Effector CD4-positive, alpha-beta T cell (primary cell): ENCODE measurements around the gene FUT2.

ENCODE experiments used
- DNase-seq: peaks from one replicate; pipeline ENCODE4 v3.0.0-alpha.2; 2020

The FUT2 gene

DNA sequence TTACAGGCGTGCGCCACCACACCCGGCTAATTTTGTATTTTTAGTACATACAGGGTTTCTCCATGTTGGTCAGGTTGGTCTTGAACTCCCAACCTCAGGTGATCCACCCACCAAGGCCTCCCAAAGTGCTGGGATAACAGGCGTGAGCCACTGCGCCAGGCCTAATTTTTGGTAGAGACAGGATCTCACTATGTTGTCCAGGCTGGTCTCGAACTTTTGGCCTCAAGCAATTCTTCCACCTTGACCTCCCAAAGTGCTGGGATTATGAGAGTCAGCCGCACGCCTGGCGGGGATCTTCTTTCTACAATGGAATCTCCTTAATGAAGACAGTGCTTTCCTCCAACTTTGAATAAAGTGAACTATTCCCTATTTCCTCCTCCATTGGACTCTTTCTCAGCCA is 38.9 kb downstream of the FUT2 start:
- DNase-seq = no peak

- no peak for DNase-seq
Measured at GRCh38 chr19:48735031-48735615, 39.4 kb downstream of the FUT2 start.

- DNase-seq = no peak
Measured at GRCh38 chr19:48737360-48737998, 41.7 kb downstream of the FUT2 start.

DNA sequence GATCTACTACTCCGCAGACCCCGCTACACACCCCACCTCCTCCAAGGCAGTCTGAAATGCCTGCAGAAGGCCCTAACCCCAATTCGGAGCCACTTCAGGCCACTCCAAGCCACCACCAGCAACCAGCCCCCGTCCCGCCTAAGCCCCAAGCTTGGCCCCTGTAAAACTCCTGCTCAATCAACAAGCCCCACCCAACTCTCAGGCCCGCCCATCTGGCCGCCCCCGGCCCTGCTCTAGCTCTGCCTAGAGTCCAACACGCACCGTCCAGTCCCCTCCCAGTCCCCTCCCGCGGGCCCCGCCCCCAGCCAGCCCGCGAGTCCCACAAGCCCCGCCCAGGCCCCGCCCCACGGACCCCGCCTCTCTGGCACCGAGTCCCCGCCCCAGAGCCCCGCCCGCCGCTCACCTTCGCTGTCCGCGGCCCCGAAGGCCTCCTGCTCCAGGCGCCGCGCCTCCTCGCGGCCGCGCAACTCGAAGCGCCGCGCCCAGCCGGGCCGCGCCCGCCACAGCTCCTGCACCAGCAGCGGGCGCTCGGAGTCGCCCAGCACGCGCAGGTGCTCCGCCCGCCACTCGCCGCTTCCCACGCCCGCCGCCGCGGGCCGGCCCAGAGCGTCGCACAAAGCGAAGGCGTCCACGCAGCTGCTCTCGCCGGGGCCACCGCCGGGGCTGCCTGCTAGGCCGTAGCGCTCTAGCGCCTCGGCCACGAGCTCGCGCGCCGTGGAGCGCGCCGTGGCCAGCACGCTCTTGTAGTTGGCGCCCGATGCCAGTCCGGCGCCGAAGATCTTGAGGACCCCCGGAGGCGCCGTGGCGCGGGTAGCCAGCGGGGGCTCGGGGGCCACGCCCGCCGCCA is 43.0 kb downstream of the FUT2 start:
- peak; percentile 86 for DNase-seq

DNA sequence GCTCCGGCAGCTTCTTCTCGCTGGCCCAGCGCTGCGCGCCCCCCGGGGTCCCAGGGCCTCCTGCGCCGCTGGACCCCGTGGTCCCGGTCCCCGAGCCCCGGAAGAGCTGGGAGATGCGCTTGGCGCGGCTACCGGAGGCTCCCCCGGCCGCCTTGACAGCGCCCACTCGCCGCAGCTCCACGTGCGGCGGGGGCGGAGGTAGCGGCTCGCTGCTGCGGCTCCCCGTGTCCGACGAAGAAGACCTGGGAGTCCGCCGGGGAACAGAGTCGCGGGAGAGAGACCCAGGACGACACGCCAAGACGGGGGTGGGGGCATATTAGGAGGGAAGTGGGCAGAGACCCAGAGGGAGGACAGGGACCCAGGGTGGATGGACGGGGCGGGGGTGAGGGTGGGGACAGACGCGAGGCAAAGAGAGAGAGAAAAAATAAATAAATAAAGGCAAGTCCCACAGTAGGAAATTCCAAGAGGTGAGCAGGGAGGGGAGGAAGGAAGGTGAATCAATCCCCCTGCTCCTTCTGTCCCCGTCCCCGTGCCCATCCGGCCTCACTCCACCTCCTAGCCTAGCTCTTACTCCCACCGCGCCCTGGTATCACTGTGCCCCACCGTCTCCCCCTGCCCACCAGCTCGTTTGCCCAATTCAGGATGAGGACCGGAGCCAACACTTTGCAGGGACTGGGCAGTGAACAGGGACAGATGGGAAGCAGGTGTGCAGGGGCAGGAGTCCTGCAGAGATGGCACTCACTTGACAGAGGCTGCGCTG is 43.8 kb downstream of the FUT2 start:
- DNase-seq = no peak

- no peak for DNase-seq
Measured at GRCh38 chr19:48740164-48740972, 44.6 kb downstream of the FUT2 start, which contains the start of gene RASIP1. RASIP1 (minus strand) TSS chr19:48740610; CDS start chr19:48740282, 328 bp downstream.

DNA sequence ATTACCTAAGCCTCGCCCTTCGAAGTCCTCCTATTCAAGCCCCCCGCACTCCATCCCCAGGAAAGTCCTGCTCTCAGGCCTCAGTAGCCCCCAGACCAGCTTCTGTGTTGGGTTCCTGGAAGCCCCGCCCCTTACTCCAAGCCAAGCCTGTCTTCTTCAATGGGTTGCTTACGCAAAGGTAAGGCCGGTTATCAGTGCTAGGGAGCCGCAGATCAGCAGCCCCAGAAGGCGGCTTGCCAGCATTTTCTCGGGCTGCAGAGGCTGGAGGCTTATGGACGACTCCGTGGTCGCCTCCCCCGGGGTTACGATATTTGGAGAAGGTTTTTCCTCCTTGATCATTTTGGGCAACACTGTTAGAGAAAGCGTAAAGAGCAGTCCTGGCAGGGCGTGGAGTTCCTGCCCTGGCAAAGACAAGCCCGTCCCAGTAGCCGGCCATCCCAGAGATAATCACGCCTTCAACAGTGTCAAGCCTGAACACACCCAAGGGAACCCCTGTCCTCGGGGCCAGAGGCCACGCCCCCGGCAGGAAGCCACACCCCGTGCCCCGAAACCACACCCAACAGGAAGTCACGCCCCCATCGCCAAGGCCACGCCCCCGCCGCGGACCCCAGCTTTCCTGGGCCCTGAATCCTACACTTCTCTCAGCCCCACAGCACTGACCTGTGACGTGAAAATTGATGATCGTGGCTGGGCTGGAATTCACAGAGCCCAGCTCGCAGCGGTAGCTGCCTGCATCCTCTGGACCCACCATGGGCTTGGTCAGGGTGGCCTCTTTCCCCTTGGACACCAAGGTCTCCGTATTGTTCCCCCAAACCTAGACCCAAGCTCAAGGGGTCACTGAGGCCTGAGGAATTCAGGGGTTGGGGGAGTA is 45.6 kb downstream of the FUT2 start:
- no peak for DNase-seq

DNA sequence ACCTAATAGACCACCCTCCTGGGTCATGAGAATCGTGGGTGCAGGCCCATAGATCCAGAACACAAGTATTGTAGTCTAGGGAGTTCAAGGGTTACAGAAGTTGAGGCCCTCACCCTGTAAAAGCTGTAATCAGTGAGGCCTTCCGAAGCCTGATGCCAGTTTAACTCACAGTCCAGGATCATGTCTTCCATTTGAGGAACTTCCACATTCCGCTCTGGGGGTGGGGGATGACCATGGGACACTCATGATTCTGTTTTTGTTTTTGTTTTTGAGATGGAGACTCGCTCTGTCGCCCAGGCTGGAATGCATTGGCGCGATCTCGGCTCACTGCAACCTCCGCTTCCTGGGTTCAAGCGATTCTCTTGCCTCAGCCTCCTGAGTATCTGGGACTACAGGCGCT is 46.3 kb downstream of the FUT2 start:
- DNase-seq = no peak

DNA sequence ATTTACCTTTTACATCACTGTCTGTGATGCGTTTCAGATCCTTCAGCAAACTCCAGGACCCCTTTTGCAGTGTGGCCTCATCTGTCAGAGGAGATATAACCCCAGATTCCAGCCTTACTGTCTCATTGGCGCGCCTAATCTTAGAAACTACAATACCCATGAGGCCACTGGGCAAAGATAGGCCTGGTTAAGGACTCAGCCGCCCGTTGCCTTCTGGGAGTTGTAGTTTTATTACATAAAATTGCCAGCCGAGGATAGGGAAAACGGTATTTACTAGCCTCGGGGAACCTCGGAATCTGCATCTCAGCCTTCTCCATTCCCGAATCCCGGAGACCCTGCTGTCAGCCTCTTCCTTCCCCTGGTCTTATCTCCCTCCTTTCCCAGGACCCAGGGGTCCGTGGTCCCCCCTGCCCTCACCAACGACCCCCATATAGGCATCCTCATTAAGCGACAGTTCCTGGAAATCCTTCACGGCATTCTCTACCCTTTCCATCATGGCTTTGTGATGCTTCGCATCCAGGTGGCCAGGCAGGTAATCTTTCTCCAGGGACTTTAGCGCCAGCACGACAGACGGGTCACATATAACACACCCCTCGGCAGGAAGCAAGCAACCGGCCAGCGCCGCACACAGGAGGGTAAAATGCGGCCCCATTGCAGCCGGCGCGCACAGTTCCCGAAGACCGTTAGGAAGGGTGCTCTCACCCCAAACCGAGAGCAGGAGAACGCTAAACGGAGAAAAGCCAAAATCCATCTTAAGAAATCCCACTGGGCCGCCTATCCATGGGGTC is 49.6 kb downstream of the FUT2 start:
- DNase-seq = peak; percentile 45

DNA sequence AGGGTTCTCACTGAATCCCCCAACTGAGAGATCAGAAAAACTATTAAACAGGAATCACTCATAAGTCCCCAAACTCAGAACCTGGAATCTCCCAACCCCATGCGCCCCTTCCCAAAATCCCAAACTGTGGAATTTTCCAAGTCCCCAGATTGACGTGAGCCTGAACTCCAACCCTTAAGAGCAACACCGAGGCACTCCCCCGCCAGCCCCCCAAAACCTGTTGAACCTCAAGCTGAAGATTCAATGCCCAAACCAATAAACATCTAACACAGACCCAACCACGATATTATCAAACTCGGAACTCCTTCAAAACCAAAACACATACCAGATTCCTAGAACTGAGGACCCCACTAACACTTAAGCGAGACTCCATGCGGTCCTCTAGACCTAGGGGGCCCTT is 50.3 kb downstream of the FUT2 start:
- DNase-seq = no peak

DNA sequence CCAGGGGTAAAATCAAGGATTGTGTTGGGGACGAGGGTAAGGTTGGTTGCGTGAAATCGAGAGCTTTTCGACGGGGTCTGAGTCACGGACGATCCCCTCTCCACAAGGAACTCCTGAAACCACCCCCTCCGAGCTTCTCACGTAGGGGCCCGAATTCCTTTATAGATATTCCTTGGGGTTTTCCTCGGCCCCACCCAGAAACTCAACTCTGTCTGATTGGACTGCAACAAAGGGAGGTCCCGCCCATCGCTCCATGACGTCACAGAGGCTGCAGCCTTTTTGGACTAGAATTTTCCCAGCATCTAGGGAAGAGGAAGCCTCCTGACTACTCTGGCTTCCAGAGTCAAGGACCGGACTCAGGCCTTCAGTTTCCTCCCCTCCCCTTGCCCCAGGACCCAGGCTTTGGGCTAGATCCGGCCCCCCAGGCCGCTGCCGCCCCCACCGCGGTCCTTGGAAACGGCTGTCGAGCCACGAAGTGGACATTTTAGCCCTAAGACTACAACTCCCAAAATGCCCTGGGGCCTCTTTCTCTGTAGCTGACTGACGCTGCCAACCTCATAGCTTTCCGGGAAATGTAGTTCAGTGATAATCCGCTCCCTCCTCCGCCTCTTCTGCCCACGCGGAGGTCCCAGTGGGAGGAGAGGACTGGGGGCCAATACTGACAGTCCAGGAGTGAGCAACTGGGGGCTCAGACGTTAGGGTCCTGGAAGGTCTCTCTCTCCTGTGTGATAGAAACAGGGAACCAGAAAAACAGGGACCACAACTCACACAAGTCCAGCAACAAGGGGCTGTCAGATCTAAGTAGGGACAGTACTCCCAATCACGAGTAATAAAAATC is 51.2 kb downstream of the FUT2 start, which contains the start of gene IZUMO1:
IZUMO1 (minus strand) TSS at position 172 of the 838 bp plus-strand sequence. CDS start 1,050 bp downstream, outside the sequence.
- peak; percentile 41 for DNase-seq

DNA sequence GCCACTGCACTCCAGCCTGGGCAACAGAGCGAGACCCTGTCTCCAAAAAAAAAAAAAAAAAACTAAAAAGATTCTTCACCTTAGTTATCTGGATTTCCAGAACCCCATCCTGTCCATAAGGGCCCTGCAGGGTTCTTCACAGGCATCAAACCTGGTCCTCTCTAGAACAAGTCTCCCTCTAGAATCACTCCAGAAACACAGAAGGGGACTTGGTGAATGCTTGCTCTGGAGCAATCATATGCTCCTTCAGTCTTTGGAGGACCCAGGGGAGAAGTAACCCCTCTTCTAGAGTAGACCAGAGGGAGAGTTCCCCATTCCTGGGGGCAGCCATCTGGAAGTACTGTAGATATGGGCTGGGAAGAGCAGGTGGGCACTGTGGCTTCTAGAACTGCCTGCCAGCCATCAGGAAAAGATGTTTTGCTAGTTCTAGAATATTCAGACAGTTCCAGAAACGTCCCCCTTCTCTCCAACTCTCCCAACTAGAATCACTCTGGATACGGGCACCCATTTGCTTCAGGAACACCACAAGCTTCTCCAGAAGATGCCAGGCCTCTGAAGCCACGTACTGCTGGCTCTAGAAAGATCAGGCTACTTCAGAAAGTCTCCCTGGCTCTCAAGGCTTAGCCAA is 53.9 kb downstream of the FUT2 start:
- no peak for DNase-seq

GRCh38 chr19:48750351-48750750 is 54.6 kb downstream of the FUT2 start:
- no peak for DNase-seq

GRCh38 chr19:48750771-48751504 is 55.2 kb downstream of the FUT2 start:
- no peak for DNase-seq

GRCh38 chr19:48751845-48752495 is 56.2 kb downstream of the FUT2 start:
- DNase-seq = no peak

GRCh38 chr19:48752496-48753365 is 57.0 kb downstream of the FUT2 start, which contains the start of gene FUT1:
FUT1 (minus strand) TSS chr19:48752641; CDS start chr19:48751281, 1,360 bp downstream.
- peak; percentile 21 for DNase-seq
